ENCODE results near the gene ZEB1.
"Not testable (repeated sequence)": the region's sequence is repeated elsewhere in the genome, so short reads cannot be mapped to it uniquely, and the experiment has no call there.

ZEB1 gene

GRCh38 chr10:31549896-31550295, 230.9 kb downstream of the ZEB1 start:
- Histone ChIP-seq H3K27ac (ENCODE audit: low read depth in 2 of 2, low read length in 2 of 2) (no peak overlapping the region), H3K4me3 (ENCODE audit: low read length in 2 of 2) (no peak overlapping the region), H3K9me3 (ENCODE audit: control insufficient read depth in 2 of 2, low read length in 2 of 2) (no peaks in the 10 kb centered on the region), H3K36me3 (ENCODE audit: control insufficient read depth in 2 of 2, insufficient read depth in 2 of 2, low read length in 2 of 2) (no peaks in the 10 kb centered on the region), H3K4me1 (ENCODE audit: control insufficient read depth in 2 of 2, insufficient read depth in 2 of 2, low read length in 2 of 2) (no peaks in the 10 kb centered on the region), H3K9ac (ENCODE audit: low read depth in 1 of 2, low read length in 2 of 2) (no peak overlapping the region), H3K27me3 (ENCODE audit: control insufficient read depth in 2 of 2, insufficient read depth in 2 of 2, low read length in 2 of 2) (no peaks in the 10 kb centered on the region)

- Histone ChIP-seq H3K9ac (ENCODE audit: low read depth in 1 of 2, low read length in 2 of 2) (no peak overlapping the region), H3K27me3 (ENCODE audit: control insufficient read depth in 2 of 2, insufficient read depth in 2 of 2, low read length in 2 of 2) (no peaks in the 10 kb centered on the region), H3K27ac (ENCODE audit: low read depth in 2 of 2, low read length in 2 of 2) (no peak overlapping the region), H3K4me3 (ENCODE audit: low read length in 2 of 2) (no peak overlapping the region), H3K4me1 (ENCODE audit: control insufficient read depth in 2 of 2, insufficient read depth in 2 of 2, low read length in 2 of 2) (no peaks in the 10 kb centered on the region), H3K36me3 (ENCODE audit: control insufficient read depth in 2 of 2, insufficient read depth in 2 of 2, low read length in 2 of 2) (no peaks in the 10 kb centered on the region), H3K9me3 (ENCODE audit: control insufficient read depth in 2 of 2, low read length in 2 of 2) (peaks cover 0 to 3% of the 10 kb centered on the region in 2 donors)
Measured at GRCh38 chr10:31554556-31554955, 235.5 kb downstream of the ZEB1 start.

- Histone ChIP-seq H3K27me3 (ENCODE audit: control insufficient read depth in 2 of 2, insufficient read depth in 2 of 2, low read length in 2 of 2) (no peaks in the 10 kb centered on the region), H3K9ac (ENCODE audit: low read depth in 1 of 2, low read length in 2 of 2) (no peak overlapping the region), H3K4me3 (ENCODE audit: low read length in 2 of 2) (no peak overlapping the region), H3K27ac (ENCODE audit: low read depth in 2 of 2, low read length in 2 of 2) (no peak overlapping the region), H3K9me3 (ENCODE audit: control insufficient read depth in 2 of 2, low read length in 2 of 2) (peaks cover 0 to 3% of the 10 kb centered on the region in 2 donors), H3K36me3 (ENCODE audit: control insufficient read depth in 2 of 2, insufficient read depth in 2 of 2, low read length in 2 of 2) (no peaks in the 10 kb centered on the region), H3K4me1 (ENCODE audit: control insufficient read depth in 2 of 2, insufficient read depth in 2 of 2, low read length in 2 of 2) (no peaks in the 10 kb centered on the region)
Measured at GRCh38 chr10:31557854-31558253, 238.8 kb downstream of the ZEB1 start.

GRCh38 chr10:31568252-31568861, 249.3 kb downstream of the ZEB1 start:
- H3K4me1 ChIP-seq (ENCODE audit: control insufficient read depth in 2 of 2, insufficient read depth in 2 of 2, low read length in 2 of 2); H3K9me3 ChIP-seq (ENCODE audit: control insufficient read depth in 2 of 2, low read length in 2 of 2); H3K27ac ChIP-seq (ENCODE audit: low read depth in 2 of 2, low read length in 2 of 2); H3K27me3 ChIP-seq (ENCODE audit: control insufficient read depth in 2 of 2, insufficient read depth in 2 of 2, low read length in 2 of 2); H3K4me3 ChIP-seq (ENCODE audit: low read length in 2 of 2); H3K9ac ChIP-seq (ENCODE audit: low read depth in 1 of 2, low read length in 2 of 2); H3K36me3 ChIP-seq (ENCODE audit: control insufficient read depth in 2 of 2, insufficient read depth in 2 of 2, low read length in 2 of 2): not testable (repeated sequence)

- Histone ChIP-seq H3K4me1 (ENCODE audit: control insufficient read depth in 2 of 2, insufficient read depth in 2 of 2, low read length in 2 of 2) (no peaks in the 10 kb centered on the region), H3K9ac (ENCODE audit: low read depth in 1 of 2, low read length in 2 of 2) (no peak overlapping the region), H3K9me3 (ENCODE audit: control insufficient read depth in 2 of 2, low read length in 2 of 2) (no peaks in the 10 kb centered on the region), H3K27me3 (ENCODE audit: control insufficient read depth in 2 of 2, insufficient read depth in 2 of 2, low read length in 2 of 2) (no peaks in the 10 kb centered on the region), H3K27ac (ENCODE audit: low read depth in 2 of 2, low read length in 2 of 2) (no peak overlapping the region), H3K36me3 (ENCODE audit: control insufficient read depth in 2 of 2, insufficient read depth in 2 of 2, low read length in 2 of 2) (no peaks in the 10 kb centered on the region), H3K4me3 (ENCODE audit: low read length in 2 of 2) (no peak overlapping the region)
Measured at GRCh38 chr10:31574577-31574976, 255.6 kb downstream of the ZEB1 start.

GRCh38 chr10:31578181-31578852, 259.3 kb downstream of the ZEB1 start:
- no peaks in the 10 kb centered on the region for H3K36me3 ChIP-seq (ENCODE audit: control insufficient read depth in 2 of 2, insufficient read depth in 2 of 2, low read length in 2 of 2)
- no peaks in the 10 kb centered on the region for H3K27me3 ChIP-seq (ENCODE audit: control insufficient read depth in 2 of 2, insufficient read depth in 2 of 2, low read length in 2 of 2)
- no peak overlapping the region for H3K4me3 ChIP-seq (ENCODE audit: low read length in 2 of 2)
- H3K27ac ChIP-seq (ENCODE audit: low read depth in 2 of 2, low read length in 2 of 2), result no peak overlapping the region
- no peaks in the 10 kb centered on the region for H3K9me3 ChIP-seq (ENCODE audit: control insufficient read depth in 2 of 2, low read length in 2 of 2)
- H3K9ac ChIP-seq (ENCODE audit: low read depth in 1 of 2, low read length in 2 of 2), result no peak overlapping the region
- H3K4me1 ChIP-seq (ENCODE audit: control insufficient read depth in 2 of 2, insufficient read depth in 2 of 2, low read length in 2 of 2), result peaks cover 5 to 13% of the 10 kb centered on the region in 2 donors

GRCh38 chr10:31578951-31579350, 259.9 kb downstream of the ZEB1 start:
- Histone ChIP-seq H3K9ac (ENCODE audit: low read depth in 1 of 2, low read length in 2 of 2) (no peak overlapping the region), H3K27me3 (ENCODE audit: control insufficient read depth in 2 of 2, insufficient read depth in 2 of 2, low read length in 2 of 2) (no peaks in the 10 kb centered on the region), H3K9me3 (ENCODE audit: control insufficient read depth in 2 of 2, low read length in 2 of 2) (no peaks in the 10 kb centered on the region), H3K27ac (ENCODE audit: low read depth in 2 of 2, low read length in 2 of 2) (no peak overlapping the region), H3K36me3 (ENCODE audit: control insufficient read depth in 2 of 2, insufficient read depth in 2 of 2, low read length in 2 of 2) (no peaks in the 10 kb centered on the region), H3K4me3 (ENCODE audit: low read length in 2 of 2) (no peak overlapping the region), H3K4me1 (ENCODE audit: control insufficient read depth in 2 of 2, insufficient read depth in 2 of 2, low read length in 2 of 2) (peaks cover 5 to 18% of the 10 kb centered on the region in 2 donors)

All from mucosa of rectum (tissue), 2 donors.